ENCODE data around the gene KCND3. TPM values are rescaled to one million over a fixed set of nuclear protein-coding genes. Genes with fewer than 3 reads are reported as not detected.

KCND3 gene
- total RNA-seq, 4 donors from 2014 or later, result 7.4 to 20.4 (median 9.8) TPM

GRCh38 chr1:111961773-111962565, 27.5 kb downstream of the KCND3 start:
- no peak overlapping the region for H3K4me3 ChIP-seq (ENCODE audit: low read depth, poor library complexity, severe bottlenecking)
- 81 to 82% methylated on average over 9 to 11 of the region's 11 CpGs for WGBS, 2 donors
- TF ChIP-seq CTCF (IDR thresholded peaks at IDR 0.05) (no peak), POLR2A (IDR thresholded peaks at IDR 0.05) (no peak)
- intact Hi-C loops (cut with DNase I; ENCODE audit: low total_unique reads), result no loop called here
- no peak for DNase-seq (ENCODE audit: low spot score in 2 of 2)

GRCh38 chr1:111961016-111961415, 28.5 kb downstream of the KCND3 start:
- 82 to 85% methylated on average over 8 of the region's 8 CpGs for WGBS, 2 donors
- TF ChIP-seq CTCF (IDR thresholded peaks at IDR 0.05), result no peak
- intact Hi-C loops (cut with DNase I; ENCODE audit: low total_unique reads), result no loop called here
- H3K4me3 ChIP-seq (ENCODE audit: low read depth, poor library complexity, severe bottlenecking), result no peak overlapping the region
- no peak for DNase-seq (ENCODE audit: low spot score in 2 of 2)

GRCh38 chr1:111959436-111959835, 30.0 kb downstream of the KCND3 start:
- no peak for DNase-seq (ENCODE audit: low spot score in 2 of 2)
- intact Hi-C loops (cut with DNase I; ENCODE audit: low total_unique reads), result no loop called here
- WGBS, 2 donors, result 88 to 91% methylated on average over 3 to 4 of the region's 4 CpGs
- no peak overlapping the region for H3K4me3 ChIP-seq (ENCODE audit: low read depth, poor library complexity, severe bottlenecking)
- no peak for TF ChIP-seq CTCF (IDR thresholded peaks at IDR 0.05)
- no peak for TF ChIP-seq POLR2A (IDR thresholded peaks at IDR 0.05)

- H3K4me3 ChIP-seq (ENCODE audit: low read depth, poor library complexity, severe bottlenecking), result no peak overlapping the region
- intact Hi-C loops (cut with DNase I; ENCODE audit: low total_unique reads), result no loop called here
- TF ChIP-seq CTCF (IDR thresholded peaks at IDR 0.05) (no peak), POLR2A (IDR thresholded peaks at IDR 0.05) (no peak)
- WGBS, 2 donors, result 91 to 94% methylated on average over 6 of the region's 6 CpGs
- no peak for DNase-seq (ENCODE audit: low spot score in 2 of 2)
These were observed 30.6 kb downstream of the KCND3 start for GRCh38 chr1:111958851-111959250.

GRCh38 chr1:111958075-111958474, 31.4 kb downstream of the KCND3 start:
- WGBS, 2 donors, result 85 to 88% methylated on average over 3 of the region's 3 CpGs
- DNase-seq (ENCODE audit: low spot score in 2 of 2), result no peak
- TF ChIP-seq POLR2A (IDR thresholded peaks at IDR 0.05), result no peak
- no peak for TF ChIP-seq CTCF (IDR thresholded peaks at IDR 0.05)
- intact Hi-C loops (cut with DNase I; ENCODE audit: low total_unique reads), result no loop called here
- H3K4me3 ChIP-seq (ENCODE audit: low read depth, poor library complexity, severe bottlenecking), result no peak overlapping the region

All from lower leg skin (tissue), 4 donors.